HG02642 (cell line): ENCODE measurements around the gene DNAI1.
A peak's percentile ranks its signal among the peaks of the same experiment; 100 is the strongest.

Experiments
- ATAC-seq: cut with Tn5 transposase; IDR thresholded peaks from one replicate; pipeline ENCODE4 v1.9.1; 2021; ENCODE audit warnings: mild to moderate bottlenecking; ENCODE audit not compliant: unreplicated experiment, poor library complexity

The DNAI1 gene

DNA sequence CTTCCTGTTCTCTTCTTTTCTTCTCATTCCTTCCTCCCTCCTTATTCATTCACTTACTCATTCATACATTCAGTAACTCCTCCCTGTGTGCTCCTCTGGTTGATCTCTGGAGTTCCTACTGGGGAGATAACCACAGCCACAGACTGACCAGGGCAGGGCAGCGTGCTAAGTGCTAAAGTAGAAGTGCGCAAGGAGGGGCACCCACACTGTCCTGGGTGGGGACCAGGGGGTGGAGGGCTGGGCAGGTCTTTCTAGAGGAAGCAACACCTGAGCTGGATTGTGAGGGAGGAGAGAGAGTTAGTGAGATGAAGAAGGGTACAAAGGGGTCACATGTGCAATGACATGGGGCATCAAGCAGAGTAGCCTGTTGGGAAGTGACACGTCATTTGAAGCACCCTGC, 50.3 kb downstream of the DNAI1 start:
- ATAC-seq = no peak

GRCh38 chr9:34510497-34511468, 52.2 kb downstream of the DNAI1 start:
- no peak for ATAC-seq

GRCh38 chr9:34512131-34513078, 53.8 kb downstream of the DNAI1 start:
- ATAC-seq = no peak

- no peak for ATAC-seq
These were observed 55.1 kb downstream of the DNAI1 start for GRCh38 chr9:34513567-34514214.

DNA sequence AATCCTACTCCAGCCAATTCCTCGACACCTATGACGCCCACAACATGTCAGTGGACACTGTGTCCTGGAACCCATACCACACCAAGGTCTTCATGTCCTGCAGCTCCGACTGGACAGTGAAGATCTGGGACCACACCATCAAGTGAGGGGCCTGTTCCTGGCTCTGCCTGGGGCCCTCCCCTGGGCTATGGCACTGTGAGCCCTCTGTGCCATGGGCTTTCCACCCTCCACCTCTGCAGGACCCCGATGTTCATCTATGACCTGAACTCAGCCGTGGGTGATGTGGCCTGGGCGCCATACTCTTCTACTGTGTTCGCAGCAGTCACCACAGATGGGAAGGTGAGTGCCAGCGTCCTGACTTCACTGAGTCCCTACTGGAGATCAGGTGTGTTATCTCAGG, 55.8 kb downstream of the DNAI1 start:
- ATAC-seq = no peak

GRCh38 chr9:34514816-34515215, 56.2 kb downstream of the DNAI1 start:
- ATAC-seq = no peak

- no peak for ATAC-seq
These were observed 57.4 kb downstream of the DNAI1 start for GRCh38 chr9:34515959-34516358.

DNA sequence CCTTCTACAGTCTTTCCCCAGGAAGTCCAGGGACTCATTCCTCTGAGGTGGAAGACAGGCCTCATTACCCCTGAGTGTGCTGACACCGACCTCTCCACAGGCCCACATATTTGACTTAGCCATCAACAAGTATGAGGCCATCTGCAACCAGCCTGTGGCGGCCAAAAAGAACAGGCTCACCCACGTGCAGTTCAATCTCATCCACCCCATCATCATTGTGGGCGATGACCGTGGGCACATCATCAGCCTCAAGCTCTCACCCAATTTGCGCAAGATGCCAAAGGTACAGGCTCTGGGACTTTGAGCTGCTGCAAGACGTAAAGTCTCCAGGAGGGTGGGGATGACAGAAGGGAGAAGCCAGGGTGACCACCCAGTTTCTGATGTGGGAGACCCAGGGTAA, 58.6 kb downstream of the DNAI1 start:
- ATAC-seq = no peak

DNA sequence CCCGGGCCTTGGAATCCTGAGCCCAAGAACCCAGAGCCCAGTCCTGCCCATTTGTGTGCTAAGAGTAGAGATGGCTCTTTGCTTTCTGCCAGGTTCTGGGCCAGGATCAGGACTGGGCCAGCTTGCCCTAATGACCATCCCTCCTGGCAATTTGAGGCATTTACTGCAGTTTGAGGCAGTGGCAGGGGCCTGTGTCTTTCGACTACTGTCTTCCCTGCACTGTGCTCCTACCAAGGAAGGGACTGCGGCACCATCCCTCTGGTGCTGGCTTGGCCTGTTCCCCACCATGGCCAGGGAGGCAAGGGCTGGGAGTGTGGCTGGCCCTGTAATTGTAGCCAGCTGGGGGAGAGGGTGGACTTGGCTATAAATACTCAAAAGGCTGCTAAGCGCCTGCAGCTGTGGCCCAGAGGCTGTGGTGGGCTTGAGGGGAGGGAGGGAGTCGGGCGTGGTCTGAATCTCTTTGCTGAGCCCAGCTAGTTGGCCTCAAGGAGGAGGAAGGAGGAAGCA, 59.6 kb downstream of the DNAI1 start:
- ATAC-seq = no peak

DNA sequence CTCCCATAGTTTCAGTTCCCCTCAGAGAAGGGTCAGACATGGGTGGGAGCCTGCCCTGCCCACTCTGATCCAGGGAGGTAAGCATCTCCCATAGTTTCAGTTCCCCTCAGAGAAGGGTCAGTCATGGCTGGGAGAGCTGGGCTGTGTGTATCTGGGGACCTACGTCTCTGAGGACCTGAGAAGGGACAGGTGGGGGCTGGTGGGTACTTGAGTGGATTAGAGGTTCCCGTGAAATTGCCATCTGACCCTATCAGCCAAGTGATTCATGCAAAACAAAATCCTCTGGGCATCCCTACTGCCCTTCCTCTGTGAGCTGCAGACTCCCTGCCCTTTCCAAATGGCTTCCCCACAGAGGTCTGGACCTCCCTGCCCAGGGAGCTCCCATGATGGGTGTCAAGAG, 60.3 kb downstream of the DNAI1 start:
- ATAC-seq = no peak

DNA sequence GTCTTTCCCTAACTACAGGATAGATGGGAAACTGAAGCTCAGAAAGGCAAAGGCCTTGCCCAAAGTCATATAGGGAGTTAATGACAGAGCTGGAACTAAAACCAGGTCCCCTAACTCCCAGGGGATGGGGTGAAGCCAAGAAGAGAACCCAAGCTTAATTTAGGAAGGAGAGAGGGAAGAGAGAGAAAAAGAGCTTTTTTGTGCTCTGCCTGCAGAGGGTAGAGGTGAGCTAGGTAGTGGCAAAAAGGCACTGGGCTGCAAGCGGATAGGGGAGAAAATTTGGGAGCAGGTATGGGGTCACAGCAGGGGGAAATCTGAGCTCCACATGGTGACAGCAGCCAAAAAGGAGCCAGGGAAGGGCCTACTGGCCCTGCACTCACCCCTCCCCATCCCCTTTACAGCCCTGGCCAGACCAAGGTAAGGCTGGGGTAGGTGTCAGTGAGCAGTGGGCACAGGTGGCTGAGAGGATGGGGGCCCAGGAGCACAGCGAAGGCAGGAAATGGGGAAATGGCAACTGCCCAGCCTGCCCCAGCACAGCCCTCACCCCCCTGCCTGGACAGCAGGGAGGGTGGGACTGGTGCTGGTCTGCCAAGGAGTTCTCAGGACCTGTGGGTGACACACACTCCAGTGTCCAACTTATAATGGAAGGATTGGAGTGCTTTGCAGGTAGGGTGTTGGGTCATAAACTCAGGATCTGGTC, 60.9 kb downstream of the DNAI1 start:
- ATAC-seq = no peak

GRCh38 chr9:34520096-34520495, 61.5 kb downstream of the DNAI1 start:
- no peak for ATAC-seq

GRCh38 chr9:34520505-34521385, 62.1 kb downstream of the DNAI1 start:
- no peak for ATAC-seq

- no peak for ATAC-seq
These were observed 62.9 kb downstream of the DNAI1 start for GRCh38 chr9:34521406-34522045.

DNA sequence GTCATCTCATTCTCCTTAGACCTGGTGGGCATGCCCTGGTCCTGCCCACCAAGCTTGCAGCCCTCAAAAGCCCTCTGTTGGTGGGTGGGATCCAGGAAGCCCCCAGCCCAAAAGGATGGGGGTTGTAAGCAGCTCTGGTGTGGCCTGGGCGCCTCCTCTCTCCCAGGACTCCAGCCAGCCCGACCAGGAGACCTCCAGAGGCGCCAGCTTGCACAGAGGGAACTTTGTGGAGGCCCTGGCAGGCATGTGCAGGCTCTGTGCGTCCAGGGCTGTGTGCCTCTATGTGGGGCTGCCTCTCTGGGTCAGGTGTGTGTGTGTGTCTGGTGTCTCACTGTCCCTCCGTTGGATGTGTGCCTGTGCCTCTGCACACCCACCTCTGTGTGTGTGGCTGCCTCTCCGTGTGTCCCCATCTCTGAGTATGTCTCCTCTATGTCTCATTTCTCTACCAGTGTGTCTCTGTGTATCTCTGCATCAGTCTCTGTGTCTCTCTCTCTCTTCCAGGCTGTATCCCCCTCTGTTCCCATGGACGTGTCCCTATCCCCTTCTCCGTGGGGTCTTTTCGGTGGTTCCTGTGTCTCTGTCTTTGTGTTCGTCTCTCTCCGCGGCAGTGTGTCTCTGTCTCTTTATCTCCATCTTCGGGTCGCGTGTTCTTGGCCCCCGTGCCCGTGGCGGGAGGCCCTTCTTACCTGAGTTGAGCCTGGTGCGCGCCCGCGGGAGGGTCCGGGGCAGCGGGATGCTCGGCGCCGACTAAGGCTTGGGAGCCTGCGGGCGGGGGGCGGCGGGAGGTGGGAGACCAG, 63.7 kb downstream of the DNAI1 start:
- no peak for ATAC-seq

DNA sequence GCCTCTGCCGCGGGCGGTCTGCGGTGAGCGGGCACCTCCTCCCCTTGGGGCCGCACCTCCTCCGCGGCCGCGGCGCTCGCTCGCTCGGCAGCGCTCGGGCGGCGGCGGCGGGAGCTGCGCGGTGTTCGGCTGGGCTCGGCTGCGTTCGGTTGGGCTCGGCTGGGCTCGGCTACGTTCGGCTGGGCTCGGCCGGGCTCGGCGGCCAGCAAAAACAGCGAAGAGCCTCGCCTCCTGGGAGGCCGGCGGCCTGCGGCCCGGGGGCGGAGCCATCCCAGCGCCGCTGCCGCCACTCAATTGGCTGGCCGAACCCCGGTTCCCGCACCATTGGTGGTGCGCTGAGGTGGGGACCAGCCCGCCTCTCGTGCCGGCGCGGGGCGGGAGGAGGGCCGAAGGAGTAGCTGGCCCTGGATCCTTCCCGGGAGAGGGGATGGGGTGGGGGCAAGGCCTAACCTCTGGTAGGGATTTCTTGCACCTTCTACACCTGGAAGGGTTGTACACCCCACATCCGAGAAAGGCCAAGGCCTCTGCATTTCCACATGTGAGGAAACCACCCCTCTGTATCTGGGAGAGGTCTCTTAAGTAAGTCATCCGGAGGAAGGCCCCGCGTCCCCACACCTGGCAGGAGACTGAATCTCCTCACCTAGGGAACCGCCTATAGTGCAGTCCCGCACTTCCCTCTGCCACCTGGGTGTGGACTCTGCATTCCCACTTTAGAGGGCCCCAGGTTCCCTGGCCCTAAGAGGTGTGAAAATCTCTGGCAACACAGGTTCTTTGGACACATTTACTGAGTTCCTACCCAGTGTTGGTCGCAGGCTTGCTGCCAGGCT, 64.6 kb downstream of the DNAI1 start, which contains the start of gene ENHO:
TSS of gene ENHO (minus strand) at position 20 of the 827 bp plus-strand sequence. CDS start 1,295 bp downstream, outside the sequence.
- ATAC-seq = peak; percentile 89

- no peak for ATAC-seq
These were observed 65.7 kb downstream of the DNAI1 start for GRCh38 chr9:34524349-34524748.
